SK-N-MC (cell line): ENCODE measurements around the gene CST3.

Source experiments
- EZH2 ChIP-seq: fragments of 200-600 bp; sonication (generic); IDR thresholded peaks from one replicate; pipeline ENCODE4 v1.6.1; 2017; ENCODE audit warnings: antibody characterized with exemption
- FOXP2 ChIP-seq: optimal IDR thresholded peaks from 2 replicates; pipeline ENCODE3; 2011; ENCODE audit warnings: mild to moderate bottlenecking, moderate library complexity; ENCODE audit not compliant: insufficient read depth; ENCODE audit errors: extremely low read length, control extremely low read depth
- POLR2AphosphoS5 ChIP-seq: IDR thresholded peaks from 2 replicates; pipeline ENCODE4 v1.6.1; 2012; ENCODE audit warnings: mild to moderate bottlenecking, low read depth, low read length, borderline replicate concordance

DNA sequence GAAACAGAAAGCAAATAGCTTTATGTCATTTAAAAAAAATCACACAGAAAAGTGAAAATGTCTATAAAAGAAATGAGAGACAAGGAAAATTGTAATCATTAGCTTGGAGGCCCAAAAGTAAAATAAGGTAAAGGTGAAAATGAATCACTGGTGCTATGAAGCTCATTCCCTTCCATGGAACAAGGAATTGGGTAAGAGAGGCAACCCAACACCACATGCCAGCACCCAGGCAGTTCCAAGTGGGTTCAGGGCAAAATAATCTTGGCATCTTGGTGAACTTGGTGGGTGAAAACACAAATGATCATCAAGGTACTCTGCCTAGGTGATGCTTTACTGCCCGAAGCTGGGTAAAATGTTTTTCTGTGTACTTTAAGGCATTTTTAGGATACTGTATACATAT is 34.4 kb upstream of the CST3 start:
- TF ChIP-seq POLR2AphosphoS5 (no peak), EZH2 (no peak), FOXP2 (no peak)
